ENCODE measurements around the gene KCNN1. TPM values are rescaled to one million over a fixed set of nuclear protein-coding genes. Genes with fewer than 3 reads are reported as not detected.

KCNN1 gene
- total and polyA plus RNA-seq, 9 of the 15 experiments (the other 6 are each of a cell fraction or from before 2014, with no cell fraction given), result 0.01 to 6.2 (median 0.72) TPM

GRCh38 chr19:17942582-17943273, 24.2 kb upstream of the KCNN1 start (continued):
- TF ChIP-seq ZNF407 (IDR thresholded peaks at IDR 0.05; ENCODE audit: low read depth) (no peak), ATF2 (CRISPR knock-in tag; IDR thresholded peaks at IDR 0.05) (no peak), EP400 (IDR thresholded peaks at IDR 0.05) (peak; percentile 89), KDM1A (IDR thresholded peaks at IDR 0.05) (0 out of 4 replicates have a peak, but pooled peaks of 1 of the 2 experiments have one; percentile 9), SOX6 (IDR thresholded peaks at IDR 0.05) (no peak), CBFA2T3 (IDR thresholded peaks at IDR 0.05) (0 out of 2 replicates have a peak, but pooled peaks have one; percentile 6), SMAD3 (CRISPR knock-in tag; conservative IDR thresholded peaks at IDR 0.05) (no peak), ZBTB2 (IDR thresholded peaks at IDR 0.05) (peak; percentile 74), NR1H2 (CRISPR knock-in tag; IDR thresholded peaks at IDR 0.05) (no peak), CCNT2 (IDR thresholded peaks at IDR 0.05; ENCODE audit: borderline replicate concordance, extremely low read depth, insufficient read length, low read depth, low read length) (peak; percentile 30), NFE2 (IDR thresholded peaks at IDR 0.05; ENCODE audit: low read depth) (no peak), ZNF592 (IDR thresholded peaks at IDR 0.05) (peak; percentile 88), NFRKB (IDR thresholded peaks at IDR 0.05; ENCODE audit: low read depth) (0 out of 2 replicates have a peak, but pooled peaks have one; percentile 29)

Data from K562 (cell line).